K562 (cell line): ENCODE results near the gene KCNJ4. TPM values are rescaled to one million over a fixed set of nuclear protein-coding genes. Genes with fewer than 3 reads are reported as not detected.

Experiments
- CHD2 ChIP-seq: IDR thresholded peaks from 2 replicates; pipeline ENCODE4 v1.6.1; 2011; ENCODE audit warnings: low read depth, low read length
- ELK3 ChIP-seq: fragments of 450-650 bp; formaldehyde crosslinking; IDR thresholded peaks from 2 replicates; pipeline ENCODE4 v1.4.0; 2020; ENCODE audit warnings: mild to moderate bottlenecking
- FOXK1 ChIP-seq: sonication (generic); formaldehyde crosslinking; IDR thresholded peaks from 2 replicates; pipeline ENCODE4 v1.8.0; 2022; ENCODE audit warnings: missing genetic modification reagents, mild to moderate bottlenecking, borderline replicate concordance
- GTF3C2 ChIP-seq: IDR thresholded peaks from 3 replicates; pipeline ENCODE4 v1.6.1; 2011; ENCODE audit warnings: borderline replicate concordance, mild to moderate bottlenecking, moderate library complexity; ENCODE audit not compliant: insufficient read length; ENCODE audit errors: extremely low read depth
- IRF2 ChIP-seq: sonication (generic); formaldehyde crosslinking; IDR thresholded peaks from 2 replicates; pipeline ENCODE4 v1.8.1; 2022; ENCODE audit warnings: mild to moderate bottlenecking, missing genetic modification reagents
- RFX1 ChIP-seq: fragments of 450-650 bp; IDR thresholded peaks from 2 replicates; pipeline ENCODE4 v1.6.1; 2016; ENCODE audit warnings: mild to moderate bottlenecking, moderate library complexity
- THRAP3 ChIP-seq: fragments of 450-650 bp; IDR thresholded peaks from 2 replicates; pipeline ENCODE4 v1.6.1; 2016; ENCODE audit warnings: mild to moderate bottlenecking, inconsistent platforms, borderline replicate concordance
- TOE1 ChIP-seq, 2 experiments: fragments of 450-650 bp in 1 of 2; sonication (generic) in 1 of 2; formaldehyde crosslinking in 1 of 2; IDR thresholded peaks; 2 replicates each; pipeline versions ENCODE4 v1.7.1 to v1.8.0; 2016 to 2022; ENCODE audit warnings: borderline replicate concordance in 2 of 2, mild to moderate bottlenecking in 2 of 2, antibody characterized with exemption in 1 of 2, inconsistent platforms in 1 of 2, low read depth in 1 of 2, missing genetic modification reagents in 1 of 2, moderate library complexity in 1 of 2
- XRCC4 ChIP-seq: IDR thresholded peaks from one replicate; pipeline ENCODE4 v1.6.1; 2011; ENCODE audit not compliant: insufficient read depth, insufficient read length; ENCODE audit errors: extremely low read depth
- ZBTB26 ChIP-seq: fragments of 450-650 bp; formaldehyde crosslinking; IDR thresholded peaks from 2 replicates; pipeline ENCODE4 v1.4.0; 2022; ENCODE audit warnings: missing genetic modification characterization
- ZNF184 ChIP-seq: sonication (generic); formaldehyde crosslinking; IDR thresholded peaks from 2 replicates; pipeline ENCODE4 v1.5.0; 2020; ENCODE audit warnings: missing genetic modification reagents
- ZNF778 ChIP-seq: fragments of 450-650 bp; formaldehyde crosslinking; IDR thresholded peaks from 2 replicates; pipeline ENCODE4 v1.4.0; 2020; ENCODE audit warnings: mild to moderate bottlenecking, moderate library complexity
- polyA plus RNA-seq, 8 experiments: library from polyadenylated mRNA; depleted of rRNA in 4 of 8; stranded (reverse) in 5 of 8; unstranded in 3 of 8; fragments of >200 nt; fragmentation: Nextera tagmentation in 2 of 8; fragmentation: Illumina TruSeq in 1 of 8; extraction: Ambion mirVana in 2 of 8; extraction: Trizol in 1 of 8; gene quantifications; 2 replicates each; pipeline versions ENCODE4 v1.2.1 to v1.2.3, GENCODE V29; 2011 to 2014; ENCODE audit warnings: inconsistent platforms in 1 of 8, missing spikeins in 1 of 8
- total RNA-seq, 7 experiments: library from RNA; depleted of rRNA in 6 of 7; stranded (reverse); fragments of >200 nt in 6 of 7; fragmentation: Illumina TruSeq in 2 of 7; extraction: Trizol in 2 of 7; gene quantifications; 2 replicates each; pipeline versions ENCODE4 v1.2.1 to v1.2.3, GENCODE V29; 2011 to 2021; ENCODE audit warnings: low replicate concordance in 1 of 7

Gene KCNJ4
- total and polyA plus RNA-seq, 9 of the 15 experiments (the other 6 are each of a cell fraction or from before 2014, with no cell fraction given) = 0.07 to 0.55 (median 0.09) TPM; not detected in 4

- no peak for TF ChIP-seq ZNF184 (CRISPR knock-in tag)
- TF ChIP-seq IRF2 (CRISPR knock-in tag) = no peak
- peak; percentile 72 for TF ChIP-seq TOE1 (IDR thresholded peaks at IDR 0.05; ENCODE audit: borderline replicate concordance)
- TF ChIP-seq TOE1 (CRISPR knock-in tag; IDR thresholded peaks at IDR 0.05; ENCODE audit: borderline replicate concordance, low read depth) = no peak
- no peak for TF ChIP-seq XRCC4
- no peak for TF ChIP-seq FOXK1 (CRISPR knock-in tag)
- TF ChIP-seq CHD2 = no peak
- TF ChIP-seq ZNF778 (CRISPR knock-in tag) = no peak
- TF ChIP-seq RFX1 = peak; percentile 42; the same call in 1 of the 2 replicates
- no peak for TF ChIP-seq THRAP3
- TF ChIP-seq GTF3C2 = no peak
- TF ChIP-seq ZBTB26 (CRISPR knock-in tag) = no peak
- TF ChIP-seq ELK3 (CRISPR knock-in tag) = no peak
These were observed 8.2 kb upstream of the KCNJ4 start (continued) for GRCh38 chr22:38462960-38463784.
